ENCODE data around the gene VBP1. TPM values are rescaled to one million over a fixed set of nuclear protein-coding genes. Genes with fewer than 3 reads are reported as not detected.

Gene VBP1
- total and polyA plus RNA-seq, 2 of the 8 experiments (the other 6 are each of a cell fraction or from before 2014, with no cell fraction given): 21.6 to 56.0 TPM

DNA sequence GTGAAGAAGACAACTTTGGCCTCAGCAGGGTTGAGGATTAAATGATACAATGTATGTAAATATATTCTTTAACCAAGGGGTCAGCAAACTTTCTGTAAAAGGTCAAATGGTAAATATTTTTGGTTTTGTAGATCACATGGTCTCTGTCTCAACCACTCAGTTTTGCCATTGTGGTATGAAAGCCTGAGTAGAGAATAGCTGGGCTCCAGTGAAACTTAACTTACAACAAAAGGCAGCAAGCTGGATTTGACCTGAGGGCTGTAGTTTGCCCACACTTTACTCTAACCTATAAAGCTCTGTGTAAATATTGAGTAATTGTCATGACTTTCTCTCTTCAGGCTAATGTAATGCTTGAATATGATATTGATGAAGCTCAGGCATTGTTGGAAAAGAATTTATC, 19.6 kb downstream of the VBP1 start:
- Histone ChIP-seq H3K79me2 (ENCODE audit: control insufficient read depth in 1 of 2, insufficient read depth in 2 of 2, low read length in 2 of 2) (peaks cover 0 to 2% of the 10 kb centered on the region in 2 experiments; a peak in 1 of 4 replicates), H3K36me3 (ENCODE audit: control insufficient read depth in 2 of 4, insufficient read depth in 4 of 4, low read length in 3 of 4) (peaks cover 2 to 34% (median 9%) of the 10 kb centered on the region in 4 experiments; a peak in 4 of 8 replicates), H3K79me1 (ENCODE audit: low read depth, low read length) (no peaks in the 10 kb centered on the region), H3K27ac (ENCODE audit: low read depth, low read length) (no peak overlapping the region), H2BK12ac (ENCODE audit: low read depth, low read length) (no peak overlapping the region), H3K23me2 (ENCODE audit: low read depth, low read length) (no peaks in the 10 kb centered on the region), H2BK5ac (ENCODE audit: low read depth, low read length) (no peak overlapping the region), H3K27me3 (replicated peaks in 1 of 4; ENCODE audit: control insufficient read depth in 3 of 4, extremely low read depth in 1 of 4, insufficient read depth in 3 of 4, low read length in 3 of 4) (no peaks in the 10 kb centered on the region), H3K4ac (replicated peaks; ENCODE audit: insufficient read length, low read depth, low read length) (no peak overlapping the region), H2BK20ac (ENCODE audit: low read length) (no peak overlapping the region), H2AFZ (ENCODE audit: low read length) (no peak overlapping the region), H2BK15ac (ENCODE audit: low read length) (no peak overlapping the region), H3K18ac (ENCODE audit: extremely low read depth, low read length) (no peak overlapping the region), H3K4me1 (replicated peaks in 1 of 4; ENCODE audit: control insufficient read depth in 3 of 4, insufficient read depth in 4 of 4, low read length in 3 of 4) (no peaks in the 10 kb centered on the region), H3K23ac (ENCODE audit: insufficient read length) (no peak overlapping the region), H3K4me2 (ENCODE audit: insufficient read depth in 1 of 2, low read depth in 2 of 2, low read length in 2 of 2) (no peak overlapping the region), H4K20me1 (replicated peaks in 1 of 2; ENCODE audit: control insufficient read depth in 1 of 2, insufficient read depth in 2 of 2, low read length in 2 of 2) (peaks cover 0 to 2% of the 10 kb centered on the region in 2 experiments), H3K14ac (ENCODE audit: insufficient read length) (no peak overlapping the region), H3K9ac (replicated peaks in 1 of 4; ENCODE audit: extremely low read depth in 1 of 4, low read depth in 3 of 4, low read length in 3 of 4) (no peak overlapping the region), H2AK5ac (ENCODE audit: low read depth, low read length) (no peak overlapping the region), H4K91ac (replicated peaks; ENCODE audit: insufficient read length, low read length) (no peak overlapping the region), H4K8ac (ENCODE audit: extremely low read depth, insufficient read depth, low read length) (no peak overlapping the region), H2BK120ac (replicated peaks; ENCODE audit: low read depth, low read length) (no peak overlapping the region), H3K4me3 (ENCODE audit: extremely low read depth in 1 of 4, insufficient read depth in 2 of 4, low read depth in 3 of 4, low read length in 4 of 4) (no peak overlapping the region), H4K5ac (ENCODE audit: insufficient read length, low read depth, low read length) (no peak overlapping the region), H3K56ac (replicated peaks; ENCODE audit: insufficient read length, low read depth, low read length) (no peak overlapping the region), H3K9me3 (ENCODE audit: insufficient read depth in 2 of 2, low read depth in 1 of 2, low read length in 1 of 2) (no peaks in the 10 kb centered on the region)
- DNase-seq (ENCODE audit: low read depth in 1 of 2, low spot score in 2 of 2) (no peak), FAIRE-seq (no peak)
- ChIA-PET POLR2A (ENCODE audit: partially characterized antibody) (no interaction called here), CTCF (ENCODE audit: partially characterized antibody) (no interaction called here)
- TF ChIP-seq EZH2 (IDR thresholded peaks at IDR 0.05; ENCODE audit: low read depth, low read length, severe bottlenecking): no peak
- no peak for TF ChIP-seq TBP (IDR thresholded peaks at IDR 0.05; ENCODE audit: low read depth, low read length)
- TF ChIP-seq SP2 (IDR thresholded peaks at IDR 0.05; ENCODE audit: low read length): no peak
- TF ChIP-seq, protein P1, sequence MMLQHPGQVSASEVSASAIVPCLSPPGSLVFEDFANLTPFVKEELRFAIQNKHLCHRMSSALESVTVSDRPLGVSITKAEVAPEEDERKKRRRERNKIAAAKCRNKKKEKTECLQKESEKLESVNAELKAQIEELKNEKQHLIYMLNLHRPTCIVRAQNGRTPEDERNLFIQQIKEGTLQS (IDR thresholded peaks at IDR 0.05; ENCODE audit: insufficient read depth, low read depth, low read length): no peak
- no peak for TF ChIP-seq ZNF274 (IDR thresholded peaks at IDR 0.05; ENCODE audit: borderline replicate concordance, extremely low read depth, low read length)
- no peak for TF ChIP-seq PHF8 (conservative IDR thresholded peaks at IDR 0.05; ENCODE audit: low read depth, low read length)
- no peak for TF ChIP-seq RAD21 (IDR thresholded peaks at IDR 0.05 in 1 of 2, conservative IDR thresholded peaks at IDR 0.05 in 1 of 2; ENCODE audit: low read depth in 2 of 2, low read length in 2 of 2)
- TF ChIP-seq, protein P2, sequence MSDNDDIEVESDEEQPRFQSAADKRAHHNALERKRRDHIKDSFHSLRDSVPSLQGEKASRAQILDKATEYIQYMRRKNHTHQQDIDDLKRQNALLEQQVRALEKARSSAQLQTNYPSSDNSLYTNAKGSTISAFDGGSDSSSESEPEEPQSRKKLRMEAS (IDR thresholded peaks at IDR 0.05): no peak
- TF ChIP-seq, protein P3, sequence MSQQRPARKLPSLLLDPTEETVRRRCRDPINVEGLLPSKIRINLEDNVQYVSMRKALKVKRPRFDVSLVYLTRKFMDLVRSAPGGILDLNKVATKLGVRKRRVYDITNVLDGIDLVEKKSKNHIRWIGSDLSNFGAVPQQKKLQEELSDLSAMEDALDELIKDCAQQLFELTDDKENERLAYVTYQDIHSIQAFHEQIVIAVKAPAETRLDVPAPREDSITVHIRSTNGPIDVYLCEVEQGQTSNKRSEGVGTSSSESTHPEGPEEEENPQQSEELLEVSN (IDR thresholded peaks at IDR 0.05): no peak
- TF ChIP-seq, protein P4, sequence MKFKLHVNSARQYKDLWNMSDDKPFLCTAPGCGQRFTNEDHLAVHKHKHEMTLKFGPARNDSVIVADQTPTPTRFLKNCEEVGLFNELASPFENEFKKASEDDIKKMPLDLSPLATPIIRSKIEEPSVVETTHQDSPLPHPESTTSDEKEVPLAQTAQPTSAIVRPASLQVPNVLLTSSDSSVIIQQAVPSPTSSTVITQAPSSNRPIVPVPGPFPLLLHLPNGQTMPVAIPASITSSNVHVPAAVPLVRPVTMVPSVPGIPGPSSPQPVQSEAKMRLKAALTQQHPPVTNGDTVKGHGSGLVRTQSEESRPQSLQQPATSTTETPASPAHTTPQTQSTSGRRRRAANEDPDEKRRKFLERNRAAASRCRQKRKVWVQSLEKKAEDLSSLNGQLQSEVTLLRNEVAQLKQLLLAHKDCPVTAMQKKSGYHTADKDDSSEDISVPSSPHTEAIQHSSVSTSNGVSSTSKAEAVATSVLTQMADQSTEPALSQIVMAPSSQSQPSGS (IDR thresholded peaks at IDR 0.05; ENCODE audit: low read length): no peak

Measured in H1 (cell line).